PC-9 (cell line): Measurements from ENCODE around the gene COL10A1.

Source experiments
- EZH2 ChIP-seq: fragments of 200-600 bp; sonication (generic); IDR thresholded peaks from 2 replicates; pipeline ENCODE4 v1.8.0; 2017; ENCODE audit warnings: antibody characterized with exemption, low read depth
- TF ChIP-seq, protein P1 (sequence below): fragments of 200-600 bp; sonication (generic); conservative IDR thresholded peaks from 2 replicates; pipeline ENCODE4 v1.6.1; 2017; ENCODE audit warnings: mixed run types, antibody characterized with exemption, mild to moderate bottlenecking, moderate library complexity

DNA sequence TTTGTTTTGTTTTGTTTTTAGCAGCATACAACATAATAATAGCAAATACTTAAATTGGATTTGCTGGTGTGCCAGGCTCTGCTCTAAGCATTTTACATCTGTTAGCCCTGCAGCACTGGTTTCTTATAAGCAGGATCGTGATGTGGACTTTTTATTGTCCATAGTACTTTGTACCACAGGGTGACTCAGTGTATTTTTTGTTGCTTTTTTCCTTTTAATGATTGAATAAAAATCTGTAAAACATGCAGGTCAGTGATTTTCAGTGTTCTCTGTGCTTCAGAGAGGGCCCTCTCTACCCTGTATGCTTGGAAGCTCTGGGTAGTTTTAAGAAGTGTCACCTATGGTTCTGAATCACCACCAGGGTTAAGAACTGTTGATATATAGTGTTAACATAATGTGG, 21.3 kb downstream of the COL10A1 start:
- TF ChIP-seq, protein P1, sequence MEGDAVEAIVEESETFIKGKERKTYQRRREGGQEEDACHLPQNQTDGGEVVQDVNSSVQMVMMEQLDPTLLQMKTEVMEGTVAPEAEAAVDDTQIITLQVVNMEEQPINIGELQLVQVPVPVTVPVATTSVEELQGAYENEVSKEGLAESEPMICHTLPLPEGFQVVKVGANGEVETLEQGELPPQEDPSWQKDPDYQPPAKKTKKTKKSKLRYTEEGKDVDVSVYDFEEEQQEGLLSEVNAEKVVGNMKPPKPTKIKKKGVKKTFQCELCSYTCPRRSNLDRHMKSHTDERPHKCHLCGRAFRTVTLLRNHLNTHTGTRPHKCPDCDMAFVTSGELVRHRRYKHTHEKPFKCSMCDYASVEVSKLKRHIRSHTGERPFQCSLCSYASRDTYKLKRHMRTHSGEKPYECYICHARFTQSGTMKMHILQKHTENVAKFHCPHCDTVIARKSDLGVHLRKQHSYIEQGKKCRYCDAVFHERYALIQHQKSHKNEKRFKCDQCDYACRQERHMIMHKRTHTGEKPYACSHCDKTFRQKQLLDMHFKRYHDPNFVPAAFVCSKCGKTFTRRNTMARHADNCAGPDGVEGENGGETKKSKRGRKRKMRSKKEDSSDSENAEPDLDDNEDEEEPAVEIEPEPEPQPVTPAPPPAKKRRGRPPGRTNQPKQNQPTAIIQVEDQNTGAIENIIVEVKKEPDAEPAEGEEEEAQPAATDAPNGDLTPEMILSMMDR = no peak
- no peak for TF ChIP-seq EZH2
